HG02678 (cell line): Measurements from ENCODE around the gene C4BPA.

Experiments used
- ATAC-seq: cut with Tn5 transposase; IDR thresholded peaks from one replicate; pipeline ENCODE4 v1.9.1; 2021; ENCODE audit warnings: mild to moderate bottlenecking, moderate library complexity; ENCODE audit not compliant: unreplicated experiment

C4BPA gene

DNA sequence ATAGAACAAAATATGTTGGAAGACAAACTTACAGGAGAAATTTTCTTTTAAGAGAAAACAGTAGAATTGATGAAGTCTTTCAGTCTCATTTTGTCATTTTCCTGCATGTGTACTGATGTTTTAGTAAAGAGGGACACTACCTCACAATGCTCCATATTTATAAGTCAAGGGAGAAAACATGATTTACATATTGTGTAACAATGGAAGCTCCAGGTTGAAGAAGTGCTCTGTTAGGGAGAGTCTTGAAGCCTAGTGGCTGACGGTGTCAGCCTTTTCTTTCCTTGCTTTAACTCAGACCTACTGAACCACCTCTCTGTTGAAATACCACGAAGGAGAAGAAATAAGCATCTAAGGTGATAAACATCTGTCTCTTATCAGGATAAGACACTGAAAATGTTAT lies 75.0 kb downstream of the C4BPA start:
- no peak for ATAC-seq

DNA sequence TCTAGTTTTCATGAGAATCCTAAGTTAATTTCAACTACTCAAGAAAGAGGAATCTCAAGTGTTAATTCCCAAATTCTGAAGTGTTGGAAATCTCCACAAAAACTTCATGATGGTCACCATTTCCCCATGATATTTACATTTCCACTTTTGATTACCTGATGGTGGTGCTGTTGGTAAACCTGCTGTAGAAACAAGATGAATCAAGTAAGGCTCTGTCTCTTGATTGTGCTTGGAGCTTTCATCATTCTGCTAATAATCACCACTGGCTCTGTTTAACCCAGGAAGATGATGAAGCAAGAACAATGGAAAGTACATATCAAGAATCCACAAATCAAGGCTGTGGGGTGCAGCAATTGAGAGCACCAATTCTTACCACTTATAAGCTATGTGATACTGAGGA lies 77.8 kb downstream of the C4BPA start:
- ATAC-seq: no peak

DNA sequence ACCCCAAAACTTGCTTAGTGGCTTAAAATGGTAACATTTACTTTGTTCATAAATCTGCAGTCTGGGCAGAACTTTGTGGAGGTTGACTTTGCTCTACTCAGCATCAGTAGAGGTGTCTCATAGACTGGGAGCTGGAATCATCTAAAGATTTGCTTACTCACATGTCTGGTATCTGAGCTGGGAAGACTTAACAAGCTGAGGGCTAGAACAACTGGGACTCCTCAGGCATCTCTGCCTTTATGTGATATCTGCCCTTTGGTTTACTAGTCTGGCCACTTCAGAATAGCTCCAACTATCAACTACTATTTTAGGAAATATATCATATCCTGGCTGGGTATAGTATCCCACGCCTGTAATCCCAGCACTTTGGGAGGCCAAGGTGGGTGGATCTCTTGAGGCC lies 82.5 kb downstream of the C4BPA start:
- ATAC-seq: no peak

DNA sequence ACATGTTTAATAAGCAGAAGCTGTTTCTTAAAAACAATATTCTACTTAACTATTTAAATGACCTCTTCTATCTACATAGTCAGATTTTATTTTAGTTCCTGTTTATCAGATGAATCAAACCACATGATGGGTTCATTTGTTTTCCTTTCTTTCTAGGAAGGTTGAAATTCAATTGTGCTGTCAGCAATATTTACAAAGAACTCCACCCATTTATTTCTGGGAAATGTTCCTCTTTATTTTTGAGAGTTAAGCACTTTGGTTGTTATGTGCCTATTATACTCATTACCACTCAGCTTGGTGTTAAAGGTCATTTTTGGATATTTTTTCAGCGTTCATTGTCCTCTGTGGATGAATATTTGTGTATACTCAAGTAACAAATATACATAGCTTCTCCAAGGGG lies 84.9 kb downstream of the C4BPA start:
- ATAC-seq: no peak

DNA sequence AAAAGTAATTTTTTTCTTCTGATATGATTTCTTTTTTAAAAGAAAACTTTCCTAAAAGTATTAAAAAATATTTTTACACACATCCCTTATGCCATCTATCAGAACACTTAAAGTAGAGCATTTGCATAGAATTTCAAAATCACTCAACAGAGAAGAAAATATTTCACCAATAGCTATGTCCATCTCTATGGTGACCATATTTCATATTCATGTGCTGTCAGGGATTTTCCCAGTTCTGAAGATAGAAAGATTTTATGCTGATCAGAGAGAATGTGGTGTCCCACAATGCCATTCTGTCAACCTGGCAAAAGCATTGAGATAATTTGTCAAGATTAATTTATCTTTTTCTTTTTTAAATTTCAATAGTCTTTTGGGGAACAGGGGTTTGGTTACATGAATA lies 87.0 kb downstream of the C4BPA start:
- no peak for ATAC-seq

DNA sequence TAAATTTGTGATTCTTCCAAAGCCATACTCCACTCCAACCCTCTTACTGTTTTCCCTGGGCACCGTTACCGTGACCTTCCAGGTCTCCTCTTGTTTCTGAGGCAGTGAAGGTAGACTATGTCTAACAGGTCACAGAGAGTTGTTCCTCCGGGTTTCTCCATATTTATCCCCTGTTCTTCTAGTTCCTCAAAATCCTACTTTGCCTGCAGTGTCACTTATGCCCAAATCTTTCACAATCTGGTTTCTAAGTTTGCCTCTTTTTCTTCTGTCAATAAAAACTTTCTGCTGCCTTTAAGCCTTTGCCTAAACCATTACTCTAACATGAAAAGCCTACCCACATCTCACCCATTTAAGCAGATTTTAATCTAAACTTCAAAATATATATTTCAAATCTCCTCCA lies 87.7 kb downstream of the C4BPA start:
- no peak for ATAC-seq

DNA sequence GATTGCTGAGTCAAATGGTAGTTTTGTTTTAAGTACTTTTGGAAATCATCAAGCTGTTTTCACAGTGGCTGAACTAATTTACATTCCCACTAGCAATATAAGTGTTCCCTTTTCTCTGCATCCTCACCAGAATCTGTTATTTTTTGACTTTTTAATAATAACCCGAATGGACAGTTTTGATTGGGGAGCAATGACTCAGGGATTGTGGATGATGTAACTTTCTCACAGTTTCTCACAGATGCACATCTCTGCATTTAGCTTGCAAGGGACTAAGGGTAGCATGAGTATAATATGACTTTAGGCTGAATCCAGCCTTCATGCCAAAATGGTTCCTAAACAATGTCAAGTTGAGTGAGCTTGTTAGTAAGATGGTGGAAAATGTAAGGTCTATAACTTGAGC lies 90.2 kb downstream of the C4BPA start:
- no peak for ATAC-seq
